ACC112 (cell line): ENCODE measurements around the gene TGFBR3.

Experiments
- H2AFZ ChIP-seq: fragments of 200-600 bp; sonication (generic); one replicate; pipeline ENCODE4 v1.6.0; 2017; ENCODE audit warnings: antibody characterized with exemption, low read length; ENCODE audit not compliant: unreplicated experiment
- H3K27ac ChIP-seq: fragments of 200-600 bp; sonication (generic); 2 replicates; pipeline ENCODE4 v1.5.1; 2014; ENCODE audit warnings: low read depth, mild to moderate bottlenecking, antibody characterized with exemption, low read length, moderate library complexity
- H3K27me3 ChIP-seq: fragments of 200-600 bp; sonication (generic); 2 replicates; pipeline ENCODE4 v1.6.1; 2014; ENCODE audit warnings: mild to moderate bottlenecking, antibody characterized with exemption, low read length, moderate library complexity, mixed read lengths; ENCODE audit not compliant: insufficient read depth
- H3K36me3 ChIP-seq: fragments of 200-600 bp; sonication (generic); 2 replicates; pipeline ENCODE4 v1.6.1; 2016; ENCODE audit warnings: mild to moderate bottlenecking, antibody characterized with exemption, low read length, moderate library complexity, mixed read lengths; ENCODE audit not compliant: insufficient read depth
- H3K4me1 ChIP-seq: fragments of 200-600 bp; sonication (generic); one replicate; pipeline ENCODE4 v1.6.1; 2016; ENCODE audit warnings: low read length, mixed read lengths; ENCODE audit not compliant: insufficient read depth, unreplicated experiment, control insufficient read depth
- H3K4me3 ChIP-seq: fragments of 200-600 bp; sonication (generic); 2 replicates; pipeline ENCODE4 v1.5.1; 2014; ENCODE audit warnings: mild to moderate bottlenecking, low read depth, low read length
- H3K79me2 ChIP-seq: fragments of 200-600 bp; sonication (generic); one replicate; pipeline ENCODE4 v1.6.0; 2016; ENCODE audit warnings: low read length; ENCODE audit not compliant: control insufficient read depth, unreplicated experiment, insufficient read depth

Gene TGFBR3

GRCh38 chr1:91710261-91710660 is 175.7 kb downstream of the TGFBR3 start:
- Histone ChIP-seq H3K4me3 (no peak overlapping the region), H3K27me3 (no peaks in the 10 kb centered on the region), H3K79me2 (no peaks in the 10 kb centered on the region), H3K4me1 (peaks cover 13% of the 10 kb centered on the region), H2AFZ (no peak overlapping the region), H3K27ac (no peak overlapping the region), H3K36me3 (peaks cover 11% of the 10 kb centered on the region; the same call in 1 of the 2 replicates)

- Histone ChIP-seq H3K4me1 (peaks cover 12% of the 10 kb centered on the region), H3K36me3 (peaks cover 11% of the 10 kb centered on the region; the same call in 1 of the 2 replicates), H3K4me3 (no peak overlapping the region), H3K27me3 (no peaks in the 10 kb centered on the region), H3K79me2 (no peaks in the 10 kb centered on the region), H3K27ac (no peak overlapping the region), H2AFZ (no peak overlapping the region)
These were observed 177.3 kb downstream of the TGFBR3 start for GRCh38 chr1:91708691-91709090.

DNA sequence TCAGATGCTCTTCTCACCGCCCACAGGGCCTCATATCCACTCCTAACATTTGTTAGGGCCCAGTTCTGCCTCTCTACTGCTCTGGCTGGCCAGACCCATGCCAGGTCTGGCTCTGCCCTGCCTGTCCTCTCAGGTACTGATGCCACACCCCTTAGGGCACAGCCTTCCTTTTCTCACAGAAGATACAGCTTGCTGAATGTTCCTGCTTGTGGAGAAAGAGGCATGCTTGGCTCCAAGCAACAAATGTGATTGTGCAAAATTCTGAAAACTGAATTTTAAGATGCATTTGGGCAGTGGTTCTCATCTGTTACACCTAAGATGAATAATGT is 178.1 kb downstream of the TGFBR3 start:
- H3K27ac ChIP-seq, result no peak overlapping the region
- no peaks in the 10 kb centered on the region for H3K79me2 ChIP-seq
- peaks cover 11% of the 10 kb centered on the region; the same call in 1 of the 2 replicates for H3K36me3 ChIP-seq
- no peaks in the 10 kb centered on the region for H3K27me3 ChIP-seq
- no peak overlapping the region for H3K4me3 ChIP-seq
- H2AFZ ChIP-seq, result no peak overlapping the region
- H3K4me1 ChIP-seq, result peaks cover 4% of the 10 kb centered on the region

GRCh38 chr1:91707114-91707889 is 178.6 kb downstream of the TGFBR3 start:
- Histone ChIP-seq H3K36me3 (peaks cover 11% of the 10 kb centered on the region; the same call in 1 of the 2 replicates), H3K4me3 (no peak overlapping the region), H3K79me2 (no peaks in the 10 kb centered on the region), H3K27ac (no peak overlapping the region), H2AFZ (no peak overlapping the region), H3K4me1 (no peaks in the 10 kb centered on the region), H3K27me3 (no peaks in the 10 kb centered on the region)

- Histone ChIP-seq H3K4me1 (peaks cover 7% of the 10 kb centered on the region), H3K36me3 (0 out of 2 replicates have a peak, but pooled peaks cover 5% of the 10 kb centered on the region), H3K27me3 (no peaks in the 10 kb centered on the region), H3K4me3 (no peak overlapping the region), H3K79me2 (no peaks in the 10 kb centered on the region), H2AFZ (no peak overlapping the region), H3K27ac (no peak overlapping the region)
These were observed 179.6 kb downstream of the TGFBR3 start for GRCh38 chr1:91706140-91706957.

DNA sequence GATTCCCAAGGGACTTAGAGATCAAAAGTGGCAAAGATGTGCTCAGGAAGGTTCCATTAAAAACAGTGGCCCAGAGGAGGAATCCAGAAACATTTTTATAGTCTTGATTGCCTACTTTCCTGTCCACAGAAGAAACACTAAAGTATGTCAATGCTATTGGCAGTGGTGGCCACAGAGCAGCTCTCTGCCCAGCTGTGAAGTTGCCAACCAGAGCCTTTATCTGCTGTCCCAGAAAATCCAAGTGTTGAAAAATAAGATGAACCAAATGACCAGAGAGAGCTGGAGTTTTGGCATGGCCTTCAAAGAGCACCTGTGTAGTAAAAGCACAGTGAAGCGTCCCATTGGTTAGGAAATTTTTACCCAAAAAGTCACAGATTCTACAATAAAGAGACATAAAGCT is 181.2 kb downstream of the TGFBR3 start:
- H3K79me2 ChIP-seq, result no peaks in the 10 kb centered on the region
- no peak overlapping the region for H3K4me3 ChIP-seq
- peaks cover 23% of the 10 kb centered on the region for H3K4me1 ChIP-seq
- 0 out of 2 replicates have a peak, but pooled peaks cover 5% of the 10 kb centered on the region for H3K36me3 ChIP-seq
- no peaks in the 10 kb centered on the region for H3K27me3 ChIP-seq
- no peak overlapping the region for H2AFZ ChIP-seq
- H3K27ac ChIP-seq, result no peak overlapping the region

- Histone ChIP-seq H3K4me1 (peaks cover 40% of the 10 kb centered on the region), H3K79me2 (no peaks in the 10 kb centered on the region), H3K27me3 (no peaks in the 10 kb centered on the region), H2AFZ (no peak overlapping the region), H3K27ac (no peak overlapping the region), H3K36me3 (0 out of 2 replicates have a peak, but pooled peaks cover 5% of the 10 kb centered on the region), H3K4me3 (no peak overlapping the region)
These were observed 182.9 kb downstream of the TGFBR3 start for GRCh38 chr1:91703095-91703494.

GRCh38 chr1:91701472-91701869 is 184.5 kb downstream of the TGFBR3 start:
- Histone ChIP-seq H2AFZ (peak overlapping the region; percentile 61), H3K36me3 (no peaks in the 10 kb centered on the region), H3K27ac (peak overlapping the region; percentile 92), H3K4me3 (peak overlapping the region; percentile 21), H3K27me3 (no peaks in the 10 kb centered on the region), H3K4me1 (peaks cover 56% of the 10 kb centered on the region), H3K79me2 (no peaks in the 10 kb centered on the region)

- H3K4me1 ChIP-seq, result peaks cover 59% of the 10 kb centered on the region
- no peaks in the 10 kb centered on the region for H3K79me2 ChIP-seq
- no peaks in the 10 kb centered on the region for H3K36me3 ChIP-seq
- peak overlapping the region; percentile 61 for H2AFZ ChIP-seq
- H3K27ac ChIP-seq, result peak overlapping the region; percentile 92
- no peaks in the 10 kb centered on the region for H3K27me3 ChIP-seq
- H3K4me3 ChIP-seq, result peak overlapping the region; percentile 21
These were observed 185.0 kb downstream of the TGFBR3 start for GRCh38 chr1:91700771-91701471.

- peak overlapping the region; percentile 21; the same call in 1 of the 2 replicates for H3K4me3 ChIP-seq
- H3K79me2 ChIP-seq, result no peaks in the 10 kb centered on the region
- peaks cover 59% of the 10 kb centered on the region for H3K4me1 ChIP-seq
- H3K27me3 ChIP-seq, result no peaks in the 10 kb centered on the region
- H2AFZ ChIP-seq, result peak overlapping the region; percentile 61
- peak overlapping the region; percentile 92 for H3K27ac ChIP-seq
- no peaks in the 10 kb centered on the region; the same call in 1 of the 2 replicates for H3K36me3 ChIP-seq
These were observed 185.6 kb downstream of the TGFBR3 start for GRCh38 chr1:91700332-91700731.
